ENCODE measurements around the gene ANK2.

The ANK2 gene

GRCh38 chr4:113049421-113050370 is at the start of gene ANK2:
Gene ANK2, plus strand, starts transcription at chr4:113049653. Its CDS starts 76 bp downstream, at chr4:113049729.
- no peaks in the 10 kb centered on the region for H3K36me3 ChIP-seq (ENCODE audit: insufficient read depth, low read length)
- peaks cover 16% of the 10 kb centered on the region for H3K4me1 ChIP-seq (ENCODE audit: insufficient read depth, low read length)
- H3K9me3 ChIP-seq (ENCODE audit: control insufficient read depth, insufficient read depth, low read length) = no peaks in the 10 kb centered on the region
- no peak within 1 kb of the TSS; the same call in 1 of the 2 replicates for H3K9ac ChIP-seq (ENCODE audit: low read depth, low read length)

GRCh38 chr4:113003841-113004240 is 45.6 kb upstream of the ANK2 start:
- no peaks in the 10 kb centered on the region for H3K9me3 ChIP-seq (ENCODE audit: control insufficient read depth, insufficient read depth, low read length)
- H3K36me3 ChIP-seq (ENCODE audit: insufficient read depth, low read length) = no peaks in the 10 kb centered on the region
- peaks cover 6% of the 10 kb centered on the region; the same call in 1 of the 2 replicates for H3K4me1 ChIP-seq (ENCODE audit: insufficient read depth, low read length)
- H3K9ac ChIP-seq (ENCODE audit: low read depth, low read length) = no peak overlapping the region

GRCh38 chr4:113004655-113005054 is 44.8 kb upstream of the ANK2 start:
- Histone ChIP-seq H3K9ac (ENCODE audit: low read depth, low read length) (no peak overlapping the region), H3K36me3 (ENCODE audit: insufficient read depth, low read length) (no peaks in the 10 kb centered on the region), H3K4me1 (ENCODE audit: insufficient read depth, low read length) (peaks cover 2% of the 10 kb centered on the region; the same call in 1 of the 2 replicates), H3K9me3 (ENCODE audit: control insufficient read depth, insufficient read depth, low read length) (no peaks in the 10 kb centered on the region)

- H3K36me3 ChIP-seq (ENCODE audit: insufficient read depth, low read length) = no peaks in the 10 kb centered on the region
- H3K9ac ChIP-seq (ENCODE audit: low read depth, low read length) = no peak overlapping the region
- no peaks in the 10 kb centered on the region for H3K9me3 ChIP-seq (ENCODE audit: control insufficient read depth, insufficient read depth, low read length)
- no peaks in the 10 kb centered on the region for H3K4me1 ChIP-seq (ENCODE audit: insufficient read depth, low read length)
These were observed 42.8 kb upstream of the ANK2 start for GRCh38 chr4:113006632-113007031.

GRCh38 chr4:113007151-113007550 is 42.3 kb upstream of the ANK2 start:
- no peaks in the 10 kb centered on the region for H3K4me1 ChIP-seq (ENCODE audit: insufficient read depth, low read length)
- H3K9me3 ChIP-seq (ENCODE audit: control insufficient read depth, insufficient read depth, low read length) = no peaks in the 10 kb centered on the region
- no peak overlapping the region for H3K9ac ChIP-seq (ENCODE audit: low read depth, low read length)
- no peaks in the 10 kb centered on the region for H3K36me3 ChIP-seq (ENCODE audit: insufficient read depth, low read length)

- H3K4me1 ChIP-seq (ENCODE audit: insufficient read depth, low read length) = no peaks in the 10 kb centered on the region
- H3K36me3 ChIP-seq (ENCODE audit: insufficient read depth, low read length) = no peaks in the 10 kb centered on the region
These were observed 41.3 kb upstream of the ANK2 start for GRCh38 chr4:113008135-113008534.

GRCh38 chr4:113008716-113009115 is 40.7 kb upstream of the ANK2 start:
- no peaks in the 10 kb centered on the region for H3K4me1 ChIP-seq (ENCODE audit: insufficient read depth, low read length)
- no peaks in the 10 kb centered on the region for H3K9me3 ChIP-seq (ENCODE audit: control insufficient read depth, insufficient read depth, low read length)
- H3K36me3 ChIP-seq (ENCODE audit: insufficient read depth, low read length) = no peaks in the 10 kb centered on the region
- no peak overlapping the region for H3K9ac ChIP-seq (ENCODE audit: low read depth, low read length)

More at GRCh38 chr4:113008135-113008534, 41.3 kb upstream of the ANK2 start:
- Histone ChIP-seq H3K9ac (ENCODE audit: low read depth, low read length) (no peak overlapping the region), H3K9me3 (ENCODE audit: control insufficient read depth, insufficient read depth, low read length) (no peaks in the 10 kb centered on the region)

- H3K9ac ChIP-seq (ENCODE audit: low read depth, low read length) = no peak overlapping the region
- no peaks in the 10 kb centered on the region for H3K36me3 ChIP-seq (ENCODE audit: insufficient read depth, low read length)
- H3K4me1 ChIP-seq (ENCODE audit: insufficient read depth, low read length) = no peaks in the 10 kb centered on the region
- no peaks in the 10 kb centered on the region for H3K9me3 ChIP-seq (ENCODE audit: control insufficient read depth, insufficient read depth, low read length)
These were observed 40.0 kb upstream of the ANK2 start for GRCh38 chr4:113009461-113009860.

- no peaks in the 10 kb centered on the region; the same call in 1 of the 2 replicates for H3K36me3 ChIP-seq (ENCODE audit: insufficient read depth, low read length)
- no peaks in the 10 kb centered on the region for H3K4me1 ChIP-seq (ENCODE audit: insufficient read depth, low read length)
- no peaks in the 10 kb centered on the region for H3K9me3 ChIP-seq (ENCODE audit: control insufficient read depth, insufficient read depth, low read length)
- H3K9ac ChIP-seq (ENCODE audit: low read depth, low read length) = no peak overlapping the region
These were observed 37.2 kb upstream of the ANK2 start for GRCh38 chr4:113012122-113012725.

GRCh38 chr4:113012786-113013185 is 36.7 kb upstream of the ANK2 start:
- Histone ChIP-seq H3K9me3 (ENCODE audit: control insufficient read depth, insufficient read depth, low read length) (no peaks in the 10 kb centered on the region), H3K9ac (ENCODE audit: low read depth, low read length) (no peak overlapping the region), H3K4me1 (ENCODE audit: insufficient read depth, low read length) (no peaks in the 10 kb centered on the region), H3K36me3 (ENCODE audit: insufficient read depth, low read length) (no peaks in the 10 kb centered on the region; the same call in 1 of the 2 replicates)

GRCh38 chr4:113013751-113014150 is 35.7 kb upstream of the ANK2 start:
- H3K9me3 ChIP-seq (ENCODE audit: control insufficient read depth, insufficient read depth, low read length) = no peaks in the 10 kb centered on the region
- no peaks in the 10 kb centered on the region for H3K4me1 ChIP-seq (ENCODE audit: insufficient read depth, low read length)
- H3K36me3 ChIP-seq (ENCODE audit: insufficient read depth, low read length) = no peaks in the 10 kb centered on the region; the same call in 1 of the 2 replicates
- H3K9ac ChIP-seq (ENCODE audit: low read depth, low read length) = no peak overlapping the region

- Histone ChIP-seq H3K9ac (ENCODE audit: low read depth, low read length) (no peak overlapping the region), H3K9me3 (ENCODE audit: control insufficient read depth, insufficient read depth, low read length) (no peaks in the 10 kb centered on the region), H3K36me3 (ENCODE audit: insufficient read depth, low read length) (no peaks in the 10 kb centered on the region; the same call in 1 of the 2 replicates), H3K4me1 (ENCODE audit: insufficient read depth, low read length) (no peaks in the 10 kb centered on the region)
These were observed 33.1 kb upstream of the ANK2 start for GRCh38 chr4:113016377-113016776.

- Histone ChIP-seq H3K4me1 (ENCODE audit: insufficient read depth, low read length) (peaks cover 13% of the 10 kb centered on the region), H3K9ac (ENCODE audit: low read depth, low read length) (no peak overlapping the region), H3K36me3 (ENCODE audit: insufficient read depth, low read length) (peaks cover 1% of the 10 kb centered on the region), H3K9me3 (ENCODE audit: control insufficient read depth, insufficient read depth, low read length) (no peaks in the 10 kb centered on the region)
These were observed 28.5 kb upstream of the ANK2 start for GRCh38 chr4:113020966-113021365.

- no peak overlapping the region for H3K9ac ChIP-seq (ENCODE audit: low read depth, low read length)
- H3K4me1 ChIP-seq (ENCODE audit: insufficient read depth, low read length) = peaks cover 13% of the 10 kb centered on the region
- H3K9me3 ChIP-seq (ENCODE audit: control insufficient read depth, insufficient read depth, low read length) = no peaks in the 10 kb centered on the region
- peaks cover 3% of the 10 kb centered on the region; the same call in 1 of the 2 replicates for H3K36me3 ChIP-seq (ENCODE audit: insufficient read depth, low read length)
These were observed 25.1 kb upstream of the ANK2 start for GRCh38 chr4:113024388-113024787.
